ENCODE data around the gene LCN15.

LCN15 gene

GRCh38 chr9:136741883-136742571, 22.3 kb downstream of the LCN15 start:
- no peak for DNase-seq

- peak in 13 of 58 donors; percentile 12 to 52 (median 33) for DNase-seq
Observed at GRCh38 chr9:136740971-136741882, 23.1 kb downstream of the LCN15 start.

- DNase-seq, result no peak
Observed at GRCh38 chr9:136740491-136740890, 23.8 kb downstream of the LCN15 start.

GRCh38 chr9:136740069-136740468, 24.2 kb downstream of the LCN15 start:
- DNase-seq, result no peak

- DNase-seq, result no peak
Observed at GRCh38 chr9:136739509-136739908, 24.8 kb downstream of the LCN15 start.

- DNase-seq, result no peak
Observed at GRCh38 chr9:136738960-136739359, 25.4 kb downstream of the LCN15 start.

GRCh38 chr9:136735812-136736480, 28.4 kb downstream of the LCN15 start:
- DNase-seq, result no peak

- no peak for DNase-seq
Observed at GRCh38 chr9:136734837-136735496, 29.4 kb downstream of the LCN15 start.

GRCh38 chr9:136733611-136734010, 30.7 kb downstream of the LCN15 start:
- no peak for DNase-seq

GRCh38 chr9:136732444-136733178, 31.7 kb downstream of the LCN15 start:
- no peak for DNase-seq

- no peak for DNase-seq
Observed at GRCh38 chr9:136729926-136730325, 34.4 kb downstream of the LCN15 start.

GRCh38 chr9:136729144-136729543, 35.2 kb downstream of the LCN15 start:
- DNase-seq, result peak in 1 of 58 donors; percentile 42

- peak in 1 of 58 donors; percentile 13 for DNase-seq
Observed at GRCh38 chr9:136728548-136729123, 35.7 kb downstream of the LCN15 start.

- DNase-seq, result peak; percentile 30 to 90 (median 79)
Observed at GRCh38 chr9:136728080-136728547, 36.2 kb downstream of the LCN15 start.

- no peak for DNase-seq
Observed at GRCh38 chr9:136726631-136727191, 37.6 kb downstream of the LCN15 start.

GRCh38 chr9:136726118-136726517, 38.2 kb downstream of the LCN15 start:
- DNase-seq, result no peak

GRCh38 chr9:136725612-136726011, 38.7 kb downstream of the LCN15 start:
- DNase-seq, result no peak

GRCh38 chr9:136724772-136725171, 39.5 kb downstream of the LCN15 start:
- DNase-seq, result no peak

GRCh38 chr9:136723989-136724388, 40.3 kb downstream of the LCN15 start:
- no peak for DNase-seq
